ENCODE data around the gene PMPCB.

- TF ChIP-seq CTCF (IDR thresholded peaks at IDR 0.05): no peak
- TF ChIP-seq POLR2A (IDR thresholded peaks at IDR 0.05): no peak
Observed at GRCh38 chr7:103348959-103349358, 51.7 kb downstream of the PMPCB start.

All from testis (tissue), 2 donors.